ENCODE data around the gene SLC16A1. TPM values are rescaled to one million over a fixed set of nuclear protein-coding genes. Genes with fewer than 3 reads are reported as not detected.
A peak's percentile ranks its signal among the peaks of the same experiment; 100 is the strongest.

Gene SLC16A1
- total and polyA plus RNA-seq, 2 donors (not counting 3 experiments of a cell fraction or from before 2014, with no cell fraction given) = 148 to 188 TPM

GRCh38 chr1:112905395-112906149 lies 50.4 kb downstream of the SLC16A1 start:
- DNase-seq (ENCODE audit: low read depth, low spot score) (peak; percentile 76), FAIRE-seq (peak; percentile 31)
- CTCF ChIA-PET = interaction anchor here (0.9 to 2.3 kb wide), 11 partner anchors 10 to 167 kb away, joined by 3 to 15 read pairs (median 4); partner anchors contain the start of gene LRIG2
- H2AFZ ChIP-seq (ENCODE audit: low read depth, low read length) = no peak overlapping the region
- H3K4me2 ChIP-seq (ENCODE audit: insufficient read depth, low read length) = peak overlapping the region; percentile 18
- peaks cover 0 to 3% of the 10 kb centered on the region in 2 experiments for H3K36me3 ChIP-seq (ENCODE audit: control insufficient read depth in 2 of 2, extremely low read depth in 1 of 2, insufficient read depth in 2 of 2, low read length in 2 of 2)
- no peaks in the 10 kb centered on the region for H3K9me3 ChIP-seq (replicated peaks; ENCODE audit: control insufficient read depth, insufficient read depth, low read length)
- H3K79me2 ChIP-seq (ENCODE audit: control insufficient read depth, insufficient read depth, low read length) = no peaks in the 10 kb centered on the region
- no peaks in the 10 kb centered on the region for H3K27me3 ChIP-seq (ENCODE audit: control insufficient read depth in 2 of 2, insufficient read depth in 2 of 2, low read length in 2 of 2)
- H3K4me3 ChIP-seq (replicated peaks in 1 of 3; ENCODE audit: insufficient read depth in 1 of 3, low read depth in 1 of 3, low read length in 3 of 3) = no peak overlapping the region
- dilution Hi-C loops (cut with MboI; ENCODE audit: extremely low pct_ligation_motif_present, low sequenced_read_pairs) = no loop called here
- H3K27ac ChIP-seq (ENCODE audit: insufficient read depth, low read depth, low read length) = no peak overlapping the region
- peaks cover 26% of the 10 kb centered on the region for H3K4me1 ChIP-seq (ENCODE audit: control insufficient read depth, extremely low read depth, insufficient read depth, low read length)
- POLR2A ChIA-PET = interaction anchor here (0.6 to 1.7 kb wide), 3 partner anchors 51 to 138 kb away, joined by 3 to 8 read pairs (median 3); partner anchors contain the start of gene SLC16A1
- intact Hi-C loops (cut with micrococcal nuclease) = loop anchor here (2.0 kb wide), 1 partner anchor 51 kb away; the partner anchor contains the start of gene SLC16A1
- no peaks in the 10 kb centered on the region for H4K20me1 ChIP-seq (replicated peaks; ENCODE audit: control insufficient read depth, extremely low read depth, insufficient read depth, low read length)
- H3K9ac ChIP-seq (replicated peaks; ENCODE audit: extremely low read depth, insufficient read depth, low read length) = no peak overlapping the region
- TF ChIP-seq EZH2 (IDR thresholded peaks at IDR 0.05; ENCODE audit: borderline replicate concordance, low read depth, low read length, severe bottlenecking) (no peak), POLR2AphosphoS5 (IDR thresholded peaks at IDR 0.05; ENCODE audit: insufficient read depth, low read depth, low read length) (no peak)
- no peaks in the 10 kb centered on the region for H3K9me1 ChIP-seq (replicated peaks; ENCODE audit: control insufficient read depth, extremely low read depth, insufficient read depth, low read length)
- no TSS peak for BruUV-seq (replicated peaks)

GRCh38 chr1:112904831-112905261 lies 51.1 kb downstream of the SLC16A1 start:
- TF ChIP-seq JUN (IDR thresholded peaks at IDR 0.05; ENCODE audit: borderline replicate concordance, insufficient read depth, insufficient read length, low read depth) (no peak), EZH2 (IDR thresholded peaks at IDR 0.05; ENCODE audit: borderline replicate concordance, low read depth, low read length, severe bottlenecking) (no peak), POLR2A (IDR thresholded peaks at IDR 0.05; ENCODE audit: low read depth, low read length) (no peak), GATA2 (IDR thresholded peaks at IDR 0.05; ENCODE audit: insufficient read depth, insufficient read length, low read depth, low read length) (no peak), POLR2AphosphoS5 (IDR thresholded peaks at IDR 0.05; ENCODE audit: insufficient read depth, low read depth, low read length) (no peak)
- TF ChIP-seq, protein P1, sequence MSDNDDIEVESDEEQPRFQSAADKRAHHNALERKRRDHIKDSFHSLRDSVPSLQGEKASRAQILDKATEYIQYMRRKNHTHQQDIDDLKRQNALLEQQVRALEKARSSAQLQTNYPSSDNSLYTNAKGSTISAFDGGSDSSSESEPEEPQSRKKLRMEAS (IDR thresholded peaks at IDR 0.05; ENCODE audit: insufficient read depth, insufficient read length) = no peak
- H4K20me1 ChIP-seq (replicated peaks; ENCODE audit: control insufficient read depth, extremely low read depth, insufficient read depth, low read length) = no peaks in the 10 kb centered on the region
- H3K36me3 ChIP-seq (ENCODE audit: control insufficient read depth in 2 of 2, extremely low read depth in 1 of 2, insufficient read depth in 2 of 2, low read length in 2 of 2) = peaks cover 0 to under 1% of the 10 kb centered on the region in 2 experiments
- no peak for FAIRE-seq
- no peak overlapping the region for H3K4me3 ChIP-seq (replicated peaks in 1 of 3; ENCODE audit: insufficient read depth in 1 of 3, low read depth in 1 of 3, low read length in 3 of 3)
- no peak for DNase-seq (ENCODE audit: low read depth, low spot score)
- H2AFZ ChIP-seq (ENCODE audit: low read depth, low read length) = no peak overlapping the region
- POLR2A ChIA-PET = interaction anchor here (0.6 kb wide), 1 partner anchor 138 kb away, joined by 3 read pairs; no protein-coding TSS in a partner anchor
- H3K9me1 ChIP-seq (replicated peaks; ENCODE audit: control insufficient read depth, extremely low read depth, insufficient read depth, low read length) = no peaks in the 10 kb centered on the region
- H3K79me2 ChIP-seq (ENCODE audit: control insufficient read depth, insufficient read depth, low read length) = no peaks in the 10 kb centered on the region
- H3K9me3 ChIP-seq (replicated peaks; ENCODE audit: control insufficient read depth, insufficient read depth, low read length) = no peaks in the 10 kb centered on the region
- no peaks in the 10 kb centered on the region for H3K27me3 ChIP-seq (ENCODE audit: control insufficient read depth in 2 of 2, insufficient read depth in 2 of 2, low read length in 2 of 2)
- dilution Hi-C loops (cut with MboI; ENCODE audit: extremely low pct_ligation_motif_present, low sequenced_read_pairs) = no loop called here
- CTCF ChIA-PET = interaction anchor here (1.0 to 2.3 kb wide), 9 partner anchors 10 to 168 kb away, joined by 3 to 15 read pairs (median 5); partner anchors contain the start of gene LRIG2
- H3K9ac ChIP-seq (replicated peaks; ENCODE audit: extremely low read depth, insufficient read depth, low read length) = no peak overlapping the region
- intact Hi-C loops (cut with micrococcal nuclease) = no loop called here
- no TSS peak for BruUV-seq (replicated peaks)
- no peak overlapping the region for H3K4me2 ChIP-seq (ENCODE audit: insufficient read depth, low read length)
- peaks cover 26% of the 10 kb centered on the region for H3K4me1 ChIP-seq (ENCODE audit: control insufficient read depth, extremely low read depth, insufficient read depth, low read length)
- H3K27ac ChIP-seq (ENCODE audit: insufficient read depth, low read depth, low read length) = no peak overlapping the region

All from endothelial cell of umbilical vein (primary cell).